H9 (cell line): ENCODE results near the gene NACC2. TPM values are rescaled to one million over a fixed set of nuclear protein-coding genes. Genes with fewer than 3 reads are reported as not detected.

Source experiments
- DNase-seq: peaks from one replicate; pipeline ENCODE4 v3.0.0-alpha.2; 2017
- H2AFZ ChIP-seq: one replicate; pipeline ENCODE4 v1.6.1; 2013; ENCODE audit warnings: mild to moderate bottlenecking, low read length, control low read depth, moderate library complexity
- H2AK5ac ChIP-seq: 2 replicates; pipeline ENCODE4 v1.6.1; 2013; ENCODE audit warnings: low read length, control low read depth, mixed read lengths; ENCODE audit not compliant: insufficient read length
- H2BK120ac ChIP-seq: one replicate; pipeline ENCODE4 v1.6.1; 2013; ENCODE audit warnings: low read depth, mild to moderate bottlenecking, low read length, control low read depth, inconsistent platforms; ENCODE audit not compliant: poor library complexity, severe bottlenecking
- H2BK12ac ChIP-seq: 2 replicates; pipeline ENCODE4 v1.6.1; 2013; ENCODE audit warnings: low read length, control low read depth, mixed read lengths, low read depth; ENCODE audit not compliant: insufficient read length
- H2BK15ac ChIP-seq: 2 replicates; pipeline ENCODE4 v1.6.1; 2013; ENCODE audit warnings: low read depth, low read length, control low read depth
- H2BK20ac ChIP-seq: one replicate; pipeline ENCODE4 v1.6.1; 2013; ENCODE audit warnings: low read depth, mild to moderate bottlenecking, low read length, control low read depth, inconsistent platforms; ENCODE audit not compliant: poor library complexity, severe bottlenecking
- H2BK5ac ChIP-seq: 2 replicates; pipeline ENCODE4 v1.6.1; 2013; ENCODE audit warnings: low read length, control low read depth, mixed read lengths; ENCODE audit not compliant: insufficient read length
- H3K14ac ChIP-seq: 2 replicates; pipeline ENCODE4 v1.6.1; 2013; ENCODE audit warnings: low read length, control low read depth; ENCODE audit not compliant: insufficient read depth
- H3K18ac ChIP-seq: 2 replicates; pipeline ENCODE4 v1.6.1; 2013; ENCODE audit warnings: low read depth, mild to moderate bottlenecking, mixed read lengths, low read length, control low read depth; ENCODE audit not compliant: insufficient read length
- H3K23ac ChIP-seq: 2 replicates; pipeline ENCODE4 v1.6.1; 2013; ENCODE audit warnings: low read length, control low read depth, mixed read lengths, low read depth; ENCODE audit not compliant: insufficient read length
- H3K23me2 ChIP-seq: 2 replicates; pipeline ENCODE4 v1.6.1; 2013; ENCODE audit warnings: low read depth, mild to moderate bottlenecking, mixed read lengths, low read length, control low read depth; ENCODE audit not compliant: insufficient read length, poor library complexity, severe bottlenecking
- H3K27ac ChIP-seq: 2 replicates; pipeline ENCODE4 v1.5.1; 2013; ENCODE audit warnings: low read length, control low read depth, mixed read lengths, low read depth; ENCODE audit not compliant: insufficient read length
- H3K27me3 ChIP-seq: 2 replicates; pipeline ENCODE4 v1.6.1; 2013; ENCODE audit warnings: low read length, control low read depth, inconsistent platforms; ENCODE audit not compliant: insufficient read depth
- H3K4ac ChIP-seq: 2 replicates; pipeline ENCODE4 v1.6.1; 2013; ENCODE audit warnings: low read depth, mild to moderate bottlenecking, control low read depth, inconsistent platforms, low read length, moderate library complexity
- H3K4me1 ChIP-seq: 2 replicates; pipeline ENCODE4 v1.6.1; 2013; ENCODE audit warnings: low read length, control low read depth, inconsistent platforms; ENCODE audit not compliant: insufficient read depth
- H3K4me2 ChIP-seq: 2 replicates; pipeline ENCODE4 v1.6.1; 2013; ENCODE audit warnings: low read length, control low read depth, mixed read lengths; ENCODE audit not compliant: insufficient read length, insufficient read depth
- H3K56ac ChIP-seq: 2 replicates; pipeline ENCODE4 v1.6.1; 2013; ENCODE audit warnings: low read depth, mild to moderate bottlenecking, mixed read lengths, low read length, control low read depth; ENCODE audit not compliant: insufficient read length
- H3K79me1 ChIP-seq: 2 replicates; pipeline ENCODE4 v1.6.1; 2013; ENCODE audit warnings: low read depth, mild to moderate bottlenecking, moderate library complexity, low read length, control low read depth, inconsistent platforms; ENCODE audit not compliant: insufficient read depth, poor library complexity, severe bottlenecking
- H3K79me2 ChIP-seq: 2 replicates; pipeline ENCODE4 v1.6.1; 2013; ENCODE audit warnings: low read length, control low read depth, inconsistent platforms; ENCODE audit not compliant: insufficient read depth
- H3K9ac ChIP-seq: 2 replicates; pipeline ENCODE4 v1.6.1; 2013; ENCODE audit warnings: low read length, control low read depth, mixed read lengths; ENCODE audit not compliant: insufficient read length; ENCODE audit errors: extremely low read depth
- H3K9me3 ChIP-seq: one replicate; pipeline ENCODE4 v1.6.1; 2013; ENCODE audit warnings: low read depth, low read length, inconsistent platforms; ENCODE audit not compliant: control insufficient read depth
- H3T11ph ChIP-seq: one replicate; pipeline ENCODE4 v1.6.1; 2013; ENCODE audit warnings: mild to moderate bottlenecking, low read length, control low read depth, inconsistent platforms
- H4K20me1 ChIP-seq: one replicate; pipeline ENCODE4 v1.6.1; 2013; ENCODE audit not compliant: control insufficient read depth, insufficient read length, insufficient read depth
- H4K5ac ChIP-seq: 2 replicates; pipeline ENCODE4 v1.6.1; 2013; ENCODE audit warnings: low read depth, mild to moderate bottlenecking, mixed read lengths, low read length, control low read depth; ENCODE audit not compliant: insufficient read length
- H4K8ac ChIP-seq: replicated peaks from 2 replicates; pipeline ENCODE4 v1.6.1; 2013; ENCODE audit warnings: low read length, control low read depth, mixed read lengths, low read depth; ENCODE audit not compliant: insufficient read length
- H4K91ac ChIP-seq: 2 replicates; pipeline ENCODE4 v1.6.1; 2013; ENCODE audit warnings: low read depth, mild to moderate bottlenecking, moderate library complexity, mixed read lengths, low read length, control low read depth; ENCODE audit not compliant: insufficient read length
- H3K27ac Mint-ChIP-seq, 3 experiments: 2 replicates in 2 of 3; 3 replicates in 1 of 3; pipeline ENCODE4 v1.8.0; 2020 to 2021; ENCODE audit warnings: mixed read lengths in 3 of 3, mild to moderate bottlenecking in 1 of 3, moderate library complexity in 1 of 3
- H3K27me3 Mint-ChIP-seq: 2 replicates; pipeline ENCODE4 v1.8.0; 2021; ENCODE audit warnings: low read depth, mild to moderate bottlenecking, moderate library complexity, mixed read lengths
- H3K36me3 Mint-ChIP-seq, 3 experiments: 2 replicates in 2 of 3; 3 replicates in 1 of 3; pipeline ENCODE4 v1.8.0; 2020 to 2021; ENCODE audit warnings: low read depth in 3 of 3, mixed read lengths in 3 of 3; ENCODE audit not compliant: insufficient read depth in 1 of 3
- H3K4me1 Mint-ChIP-seq, 2 experiments: 2 replicates each; pipeline ENCODE4 v1.8.0; 2020; ENCODE audit warnings: mixed read lengths in 2 of 2
- H3K4me3 Mint-ChIP-seq, 2 experiments: 2 replicates in 1 of 2; 3 replicates in 1 of 2; pipeline ENCODE4 v1.8.0; 2020 to 2021; ENCODE audit warnings: mild to moderate bottlenecking in 2 of 2, mixed read lengths in 2 of 2, moderate library complexity in 1 of 2
- H3K9me3 Mint-ChIP-seq, 2 experiments: 2 replicates in 1 of 2; 3 replicates in 1 of 2; pipeline ENCODE4 v1.8.0; 2020; ENCODE audit warnings: mild to moderate bottlenecking in 2 of 2, mixed read lengths in 2 of 2, moderate library complexity in 1 of 2
- WGBS: extraction: QIAGEN DNeasy Blood & Tissue Kit; methylation state at CpG from one replicate; pipeline ENCODE4 v1.1.7; 2013; ENCODE audit warnings: missing lambda C conversion rate, low lambda C conversion rate, mixed read lengths; ENCODE audit not compliant: insufficient read length; ENCODE audit errors: extremely low coverage; 5-methylcytosine and 5-hydroxymethylcytosine counted together
- total RNA-seq: library from RNA; stranded (reverse); gene quantifications from 2 replicates; pipeline ENCODE4 v1.2.1, GENCODE V29; 2021
- TF ChIP-seq, protein P1 (sequence below): fragments of 200-600 bp; sonication (generic); conservative IDR thresholded peaks from 3 replicates; pipeline ENCODE4 v1.8.0; 2021; ENCODE audit warnings: antibody characterized with exemption, mild to moderate bottlenecking

The NACC2 gene
- total RNA-seq, 1 experiment from 2014 or later = 11.5 TPM

DNA sequence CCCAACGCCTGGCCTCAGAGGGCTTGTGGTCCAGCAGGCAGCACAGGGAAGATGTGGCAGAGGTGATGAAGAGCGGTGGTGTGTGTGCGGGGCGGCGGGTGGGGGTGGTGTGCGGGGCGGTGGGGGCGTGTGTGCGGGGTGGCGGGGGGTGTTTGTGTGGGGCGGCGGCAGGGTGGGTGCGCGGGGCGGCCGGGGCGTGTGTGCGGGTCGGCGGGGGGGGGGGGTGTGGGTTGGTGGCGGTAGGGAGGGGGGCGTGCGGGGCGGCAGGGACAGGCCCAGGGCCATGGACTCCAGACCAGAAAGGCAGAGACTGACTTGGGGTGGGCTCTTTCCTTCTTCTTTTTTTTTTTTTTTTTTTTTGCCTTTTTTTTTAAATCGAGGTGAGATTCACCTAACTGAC lies 4.5 kb upstream of the NACC2 start:
- H3K27me3 ChIP-seq = peaks cover 3% of the 10 kb centered on the region; the same call in 1 of the 2 replicates
- H3K18ac ChIP-seq = no peak overlapping the region
- no peak overlapping the region for H2BK20ac ChIP-seq
- no peaks in the 10 kb centered on the region for H3K79me1 ChIP-seq
- H3T11ph ChIP-seq = no peak overlapping the region
- Mint-ChIP-seq H3K9me3 (no peaks in the 10 kb centered on the region), H3K36me3 (no peaks in the 10 kb centered on the region), H3K4me1 (peaks cover 25 to 31% of the 10 kb centered on the region in 2 experiments), H3K4me3 (no peak overlapping the region), H3K27me3 (peaks cover 32% of the 10 kb centered on the region), H3K27ac (no peak overlapping the region)
- no peak overlapping the region for H2BK120ac ChIP-seq
- H3K4me2 ChIP-seq = no peak overlapping the region
- TF ChIP-seq, protein P1, sequence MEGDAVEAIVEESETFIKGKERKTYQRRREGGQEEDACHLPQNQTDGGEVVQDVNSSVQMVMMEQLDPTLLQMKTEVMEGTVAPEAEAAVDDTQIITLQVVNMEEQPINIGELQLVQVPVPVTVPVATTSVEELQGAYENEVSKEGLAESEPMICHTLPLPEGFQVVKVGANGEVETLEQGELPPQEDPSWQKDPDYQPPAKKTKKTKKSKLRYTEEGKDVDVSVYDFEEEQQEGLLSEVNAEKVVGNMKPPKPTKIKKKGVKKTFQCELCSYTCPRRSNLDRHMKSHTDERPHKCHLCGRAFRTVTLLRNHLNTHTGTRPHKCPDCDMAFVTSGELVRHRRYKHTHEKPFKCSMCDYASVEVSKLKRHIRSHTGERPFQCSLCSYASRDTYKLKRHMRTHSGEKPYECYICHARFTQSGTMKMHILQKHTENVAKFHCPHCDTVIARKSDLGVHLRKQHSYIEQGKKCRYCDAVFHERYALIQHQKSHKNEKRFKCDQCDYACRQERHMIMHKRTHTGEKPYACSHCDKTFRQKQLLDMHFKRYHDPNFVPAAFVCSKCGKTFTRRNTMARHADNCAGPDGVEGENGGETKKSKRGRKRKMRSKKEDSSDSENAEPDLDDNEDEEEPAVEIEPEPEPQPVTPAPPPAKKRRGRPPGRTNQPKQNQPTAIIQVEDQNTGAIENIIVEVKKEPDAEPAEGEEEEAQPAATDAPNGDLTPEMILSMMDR = no peak
- no peaks in the 10 kb centered on the region for H4K20me1 ChIP-seq
- H3K9me3 ChIP-seq = no peaks in the 10 kb centered on the region
- no peak for DNase-seq
- H2AK5ac ChIP-seq = no peak overlapping the region
- H2BK15ac ChIP-seq = no peak overlapping the region
- H3K79me2 ChIP-seq = no peaks in the 10 kb centered on the region
- H2BK12ac ChIP-seq = no peak overlapping the region
- no peak overlapping the region for H4K91ac ChIP-seq
- H3K23me2 ChIP-seq = no peaks in the 10 kb centered on the region
- H4K5ac ChIP-seq = no peak overlapping the region
- H3K27ac ChIP-seq = no peak overlapping the region
- no peak overlapping the region for H3K4ac ChIP-seq
- H3K56ac ChIP-seq = no peak overlapping the region
- H3K14ac ChIP-seq = no peak overlapping the region
- no CpG with 5 or more reads among the region's 25 CpGs for WGBS
- no peak overlapping the region for H4K8ac ChIP-seq
- H3K4me1 ChIP-seq = peaks cover 5% of the 10 kb centered on the region; the same call in 1 of the 2 replicates
- H2BK5ac ChIP-seq = no peak overlapping the region
- no peak overlapping the region for H3K23ac ChIP-seq
- no peak overlapping the region for H2AFZ ChIP-seq
- H3K9ac ChIP-seq = no peak overlapping the region
